ENCODE data around the gene GADD45A. TPM values are rescaled to one million over a fixed set of nuclear protein-coding genes. Genes with fewer than 3 reads are reported as not detected.

The GADD45A gene
- total and polyA plus RNA-seq, 4 donors = 26.3 to 57.9 (median 33.4) TPM

DNA sequence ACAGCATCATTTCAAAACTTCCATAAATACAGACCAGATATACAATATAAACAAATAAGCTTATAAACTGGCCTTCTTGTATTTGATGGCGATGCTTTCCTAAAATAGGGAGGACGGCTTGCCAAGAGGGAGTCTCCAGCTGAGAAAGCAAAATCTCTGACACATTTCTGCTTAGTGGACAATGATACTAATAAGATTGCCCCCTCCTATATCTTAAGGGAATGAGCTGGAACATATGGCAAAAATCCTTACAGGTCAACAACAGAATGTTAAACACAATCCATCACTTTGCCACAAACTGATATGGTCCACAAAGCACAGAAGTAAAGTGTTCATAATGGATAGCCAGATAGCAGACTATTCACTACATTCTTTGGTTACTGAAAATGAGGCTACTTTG is 7.1 kb upstream of the GADD45A start:
- Histone ChIP-seq H3K9ac (ENCODE audit: low read depth in 1 of 2, low read length in 2 of 2) (no peak overlapping the region), H3K4me1 (ENCODE audit: control insufficient read depth in 4 of 4, insufficient read depth in 4 of 4, low read length in 3 of 4) (peaks cover 0 to 2% (median 0%) of the 10 kb centered on the region in 4 donors), H3K27ac (ENCODE audit: low read depth in 1 of 2, low read length in 2 of 2) (no peak overlapping the region), H3K9me3 (ENCODE audit: control insufficient read depth in 4 of 4, low read length in 3 of 4) (no peaks in the 10 kb centered on the region), H3K36me3 (ENCODE audit: control insufficient read depth in 4 of 4, insufficient read depth in 3 of 4, low read depth in 1 of 4, low read length in 3 of 4) (no peaks in the 10 kb centered on the region), H3K27me3 (ENCODE audit: control insufficient read depth in 4 of 4, insufficient read depth in 4 of 4, low read length in 3 of 4) (no peaks in the 10 kb centered on the region), H3K4me3 (ENCODE audit: low read depth in 1 of 3, low read length in 3 of 3) (no peak overlapping the region)
- DNase-seq (ENCODE audit: low spot score) = no peak
- WGBS = 88% methylated on average over 2 of the region's 2 CpGs
- TF ChIP-seq FOXA2 (IDR thresholded peaks at IDR 0.05) = no peak

DNA sequence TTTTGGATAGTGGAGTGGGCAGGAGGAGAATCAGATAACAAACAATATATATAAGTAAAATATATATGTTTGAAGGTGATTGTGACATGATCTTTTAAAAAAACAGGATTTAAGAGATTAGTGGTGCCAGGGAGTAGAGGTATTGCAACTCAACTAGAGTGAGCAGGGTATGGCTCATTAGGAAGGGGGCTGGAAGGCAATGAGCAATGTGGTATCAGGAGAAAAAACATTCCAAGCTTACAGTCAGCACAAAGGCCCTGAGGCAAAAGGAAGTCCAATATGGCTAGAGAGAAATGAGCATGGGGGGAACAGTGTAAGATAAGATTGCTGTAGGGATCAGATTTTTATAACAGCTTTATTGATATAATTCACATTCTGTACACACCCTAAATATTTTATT is 5.3 kb upstream of the GADD45A start:
- no peaks in the 10 kb centered on the region for H3K27me3 ChIP-seq (ENCODE audit: control insufficient read depth in 4 of 4, insufficient read depth in 4 of 4, low read length in 3 of 4)
- no peak overlapping the region for H3K27ac ChIP-seq (ENCODE audit: low read depth in 1 of 2, low read length in 2 of 2)
- no peaks in the 10 kb centered on the region for H3K36me3 ChIP-seq (ENCODE audit: control insufficient read depth in 4 of 4, insufficient read depth in 3 of 4, low read depth in 1 of 4, low read length in 3 of 4)
- H3K9me3 ChIP-seq (ENCODE audit: control insufficient read depth in 4 of 4, low read length in 3 of 4) = no peaks in the 10 kb centered on the region
- no peak for DNase-seq (ENCODE audit: low spot score)
- no peak overlapping the region for H3K4me3 ChIP-seq (ENCODE audit: low read depth in 1 of 3, low read length in 3 of 3)
- H3K4me1 ChIP-seq (ENCODE audit: control insufficient read depth in 4 of 4, insufficient read depth in 4 of 4, low read length in 3 of 4) = peaks cover 0 to 17% (median 12%) of the 10 kb centered on the region in 4 donors
- no peak overlapping the region for H3K9ac ChIP-seq (ENCODE audit: low read depth in 1 of 2, low read length in 2 of 2)
- no peak for TF ChIP-seq RXRA (IDR thresholded peaks at IDR 0.05)
- no peak for TF ChIP-seq FOXA2 (IDR thresholded peaks at IDR 0.05)
- TF ChIP-seq SP1 (IDR thresholded peaks at IDR 0.05) = no peak
- TF ChIP-seq, protein P1, sequence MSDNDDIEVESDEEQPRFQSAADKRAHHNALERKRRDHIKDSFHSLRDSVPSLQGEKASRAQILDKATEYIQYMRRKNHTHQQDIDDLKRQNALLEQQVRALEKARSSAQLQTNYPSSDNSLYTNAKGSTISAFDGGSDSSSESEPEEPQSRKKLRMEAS (IDR thresholded peaks at IDR 0.05) = no peak
- TF ChIP-seq YY1 (IDR thresholded peaks at IDR 0.05) = no peak
- TF ChIP-seq, protein P2, sequence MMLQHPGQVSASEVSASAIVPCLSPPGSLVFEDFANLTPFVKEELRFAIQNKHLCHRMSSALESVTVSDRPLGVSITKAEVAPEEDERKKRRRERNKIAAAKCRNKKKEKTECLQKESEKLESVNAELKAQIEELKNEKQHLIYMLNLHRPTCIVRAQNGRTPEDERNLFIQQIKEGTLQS (IDR thresholded peaks at IDR 0.05) = no peak
- no peak for TF ChIP-seq HNF4G (IDR thresholded peaks at IDR 0.05)
- TF ChIP-seq, protein P3, sequence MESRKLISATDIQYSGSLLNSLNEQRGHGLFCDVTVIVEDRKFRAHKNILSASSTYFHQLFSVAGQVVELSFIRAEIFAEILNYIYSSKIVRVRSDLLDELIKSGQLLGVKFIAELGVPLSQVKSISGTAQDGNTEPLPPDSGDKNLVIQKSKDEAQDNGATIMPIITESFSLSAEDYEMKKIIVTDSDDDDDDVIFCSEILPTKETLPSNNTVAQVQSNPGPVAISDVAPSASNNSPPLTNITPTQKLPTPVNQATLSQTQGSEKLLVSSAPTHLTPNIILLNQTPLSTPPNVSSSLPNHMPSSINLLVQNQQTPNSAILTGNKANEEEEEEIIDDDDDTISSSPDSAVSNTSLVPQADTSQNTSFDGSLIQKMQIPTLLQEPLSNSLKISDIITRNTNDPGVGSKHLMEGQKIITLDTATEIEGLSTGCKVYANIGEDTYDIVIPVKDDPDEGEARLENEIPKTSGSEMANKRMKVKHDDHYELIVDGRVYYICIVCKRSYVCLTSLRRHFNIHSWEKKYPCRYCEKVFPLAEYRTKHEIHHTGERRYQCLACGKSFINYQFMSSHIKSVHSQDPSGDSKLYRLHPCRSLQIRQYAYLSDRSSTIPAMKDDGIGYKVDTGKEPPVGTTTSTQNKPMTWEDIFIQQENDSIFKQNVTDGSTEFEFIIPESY (IDR thresholded peaks at IDR 0.05) = no peak
- TF ChIP-seq GABPA (IDR thresholded peaks at IDR 0.05 in 1 of 2, conservative IDR thresholded peaks at IDR 0.05 in 1 of 2) = no peak

DNA sequence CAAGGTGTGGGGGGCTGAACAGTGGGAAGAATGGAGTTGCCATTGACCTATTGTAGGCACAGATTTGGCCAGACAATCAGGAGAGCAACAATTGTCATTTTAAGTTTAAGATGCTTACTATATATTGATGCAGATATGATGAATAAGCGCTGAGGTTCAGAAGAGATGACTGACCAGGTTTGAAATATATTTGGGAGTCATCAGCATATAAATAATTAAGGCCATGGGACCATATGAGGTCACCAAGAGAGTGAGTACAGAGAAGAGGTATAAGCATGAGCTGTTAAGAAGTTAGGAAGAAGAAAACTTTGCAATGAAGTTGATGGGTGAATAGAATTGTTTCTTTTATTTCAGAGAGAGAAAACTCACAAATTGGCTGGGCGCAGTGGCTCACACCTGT is 4.5 kb upstream of the GADD45A start:
- Histone ChIP-seq H3K36me3 (ENCODE audit: control insufficient read depth in 4 of 4, insufficient read depth in 3 of 4, low read depth in 1 of 4, low read length in 3 of 4) (no peaks in the 10 kb centered on the region), H3K4me1 (ENCODE audit: control insufficient read depth in 4 of 4, insufficient read depth in 4 of 4, low read length in 3 of 4) (peaks cover 0 to 17% (median 12%) of the 10 kb centered on the region in 4 donors), H3K27me3 (ENCODE audit: control insufficient read depth in 4 of 4, insufficient read depth in 4 of 4, low read length in 3 of 4) (no peaks in the 10 kb centered on the region), H3K9ac (ENCODE audit: low read depth in 1 of 2, low read length in 2 of 2) (no peak overlapping the region), H3K27ac (ENCODE audit: low read depth in 1 of 2, low read length in 2 of 2) (no peak overlapping the region), H3K4me3 (ENCODE audit: low read depth in 1 of 3, low read length in 3 of 3) (no peak overlapping the region), H3K9me3 (ENCODE audit: control insufficient read depth in 4 of 4, low read length in 3 of 4) (no peaks in the 10 kb centered on the region)
- TF ChIP-seq TAF1 (conservative IDR thresholded peaks at IDR 0.05) (no peak), GABPA (IDR thresholded peaks at IDR 0.05 in 1 of 2, conservative IDR thresholded peaks at IDR 0.05 in 1 of 2) (no peak)
- TF ChIP-seq, protein P2 (IDR thresholded peaks at IDR 0.05) = no peak
- TF ChIP-seq, protein P4, sequence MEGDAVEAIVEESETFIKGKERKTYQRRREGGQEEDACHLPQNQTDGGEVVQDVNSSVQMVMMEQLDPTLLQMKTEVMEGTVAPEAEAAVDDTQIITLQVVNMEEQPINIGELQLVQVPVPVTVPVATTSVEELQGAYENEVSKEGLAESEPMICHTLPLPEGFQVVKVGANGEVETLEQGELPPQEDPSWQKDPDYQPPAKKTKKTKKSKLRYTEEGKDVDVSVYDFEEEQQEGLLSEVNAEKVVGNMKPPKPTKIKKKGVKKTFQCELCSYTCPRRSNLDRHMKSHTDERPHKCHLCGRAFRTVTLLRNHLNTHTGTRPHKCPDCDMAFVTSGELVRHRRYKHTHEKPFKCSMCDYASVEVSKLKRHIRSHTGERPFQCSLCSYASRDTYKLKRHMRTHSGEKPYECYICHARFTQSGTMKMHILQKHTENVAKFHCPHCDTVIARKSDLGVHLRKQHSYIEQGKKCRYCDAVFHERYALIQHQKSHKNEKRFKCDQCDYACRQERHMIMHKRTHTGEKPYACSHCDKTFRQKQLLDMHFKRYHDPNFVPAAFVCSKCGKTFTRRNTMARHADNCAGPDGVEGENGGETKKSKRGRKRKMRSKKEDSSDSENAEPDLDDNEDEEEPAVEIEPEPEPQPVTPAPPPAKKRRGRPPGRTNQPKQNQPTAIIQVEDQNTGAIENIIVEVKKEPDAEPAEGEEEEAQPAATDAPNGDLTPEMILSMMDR (IDR thresholded peaks at IDR 0.05; ENCODE audit: low read depth, low read length, missing input control) = no peak
- no peak for DNase-seq (ENCODE audit: low spot score)
- 97% methylated on average over 2 of the region's 2 CpGs for WGBS
